GM19438 (cell line): ENCODE data around the gene BAZ2B.
A peak's percentile ranks its signal among the peaks of the same experiment; 100 is the strongest.

Experiments used
- ATAC-seq: cut with Tn5 transposase; IDR thresholded peaks from one replicate; pipeline ENCODE4 v1.9.1; 2021; ENCODE audit warnings: low read depth; ENCODE audit not compliant: unreplicated experiment

The BAZ2B gene

DNA sequence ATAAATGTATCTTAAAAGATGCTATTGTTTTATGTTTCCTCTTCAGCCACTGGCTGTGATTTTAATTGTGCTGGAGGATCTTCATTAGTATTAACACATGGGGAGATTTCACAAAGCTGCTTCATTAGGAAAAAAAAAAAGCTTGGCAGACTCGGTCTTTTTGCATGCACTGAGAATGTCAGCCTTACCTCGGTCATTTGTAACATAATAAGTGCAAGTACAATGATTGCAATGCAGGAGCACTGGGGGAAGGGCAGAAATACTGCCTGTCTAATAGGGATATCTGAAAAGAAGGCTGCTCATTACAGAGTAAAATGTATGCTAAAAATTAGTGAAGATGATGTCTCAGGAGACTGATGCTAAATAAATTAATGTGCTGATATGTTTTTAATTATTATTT, 1.3 kb upstream of the BAZ2B start:
- no peak for ATAC-seq

DNA sequence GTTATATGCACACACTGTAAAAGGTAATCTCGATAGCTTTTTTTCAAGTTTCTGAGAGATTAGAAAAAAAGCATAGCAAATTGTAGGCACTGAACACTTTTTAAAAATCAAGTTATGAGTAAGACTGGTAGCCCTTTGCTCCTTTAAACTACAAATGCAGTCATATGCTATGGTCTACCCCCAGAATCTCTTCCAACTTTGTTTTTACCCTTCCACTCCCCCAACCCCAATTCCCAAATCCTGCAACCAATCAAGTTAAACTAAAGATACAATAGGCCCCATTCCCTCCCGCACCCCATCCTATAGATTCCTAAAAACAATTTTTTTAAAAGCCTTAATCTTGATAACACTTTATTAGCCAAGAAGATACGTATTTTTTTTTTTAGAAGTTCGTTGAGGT, 752 bp upstream of the BAZ2B start:
- no peak for ATAC-seq

DNA sequence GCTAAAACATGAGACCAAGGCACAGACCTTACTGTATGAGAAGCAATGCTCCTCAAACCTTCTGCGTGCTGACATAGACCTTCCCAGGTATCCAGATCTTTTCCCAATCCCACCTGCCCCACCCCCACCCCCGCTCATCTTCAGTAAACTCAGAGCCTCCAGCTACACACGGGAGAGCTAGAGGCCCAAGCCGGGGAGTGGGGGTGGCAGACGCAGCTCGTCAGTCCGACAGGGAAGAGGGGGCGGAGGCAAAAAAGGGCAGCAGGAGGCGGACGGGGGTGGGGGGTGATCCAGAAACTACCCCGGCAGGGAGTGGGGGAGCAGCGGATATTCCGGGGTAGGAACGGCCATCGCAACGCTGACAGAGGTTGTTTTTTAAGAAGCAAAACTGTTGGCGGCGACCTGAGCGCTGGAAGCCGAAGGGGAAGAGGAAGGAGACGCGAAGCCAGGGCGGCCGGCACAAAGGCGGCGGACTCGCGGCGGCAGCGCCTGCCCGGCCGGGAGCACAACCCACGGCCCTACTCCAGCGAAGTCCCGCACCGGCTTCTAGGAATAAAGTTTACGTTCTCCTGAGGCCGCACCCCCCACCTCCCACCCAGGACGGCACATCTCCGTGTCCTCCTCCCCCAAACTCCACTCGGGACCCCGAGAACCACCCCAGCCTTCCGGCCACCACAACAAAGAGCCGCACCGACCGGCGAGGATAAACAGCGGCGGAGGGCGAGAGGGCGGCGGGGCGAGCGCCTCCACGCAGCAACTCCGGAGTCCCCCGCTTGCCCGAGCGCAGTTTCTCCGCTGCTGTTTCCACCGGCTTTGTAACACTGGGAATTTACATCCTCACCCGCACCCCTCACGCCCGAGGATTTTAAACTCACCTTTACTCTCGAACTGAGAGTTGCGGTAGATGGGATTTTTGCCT, 722 bp downstream of the BAZ2B start:
- peak; percentile 69 for ATAC-seq

DNA sequence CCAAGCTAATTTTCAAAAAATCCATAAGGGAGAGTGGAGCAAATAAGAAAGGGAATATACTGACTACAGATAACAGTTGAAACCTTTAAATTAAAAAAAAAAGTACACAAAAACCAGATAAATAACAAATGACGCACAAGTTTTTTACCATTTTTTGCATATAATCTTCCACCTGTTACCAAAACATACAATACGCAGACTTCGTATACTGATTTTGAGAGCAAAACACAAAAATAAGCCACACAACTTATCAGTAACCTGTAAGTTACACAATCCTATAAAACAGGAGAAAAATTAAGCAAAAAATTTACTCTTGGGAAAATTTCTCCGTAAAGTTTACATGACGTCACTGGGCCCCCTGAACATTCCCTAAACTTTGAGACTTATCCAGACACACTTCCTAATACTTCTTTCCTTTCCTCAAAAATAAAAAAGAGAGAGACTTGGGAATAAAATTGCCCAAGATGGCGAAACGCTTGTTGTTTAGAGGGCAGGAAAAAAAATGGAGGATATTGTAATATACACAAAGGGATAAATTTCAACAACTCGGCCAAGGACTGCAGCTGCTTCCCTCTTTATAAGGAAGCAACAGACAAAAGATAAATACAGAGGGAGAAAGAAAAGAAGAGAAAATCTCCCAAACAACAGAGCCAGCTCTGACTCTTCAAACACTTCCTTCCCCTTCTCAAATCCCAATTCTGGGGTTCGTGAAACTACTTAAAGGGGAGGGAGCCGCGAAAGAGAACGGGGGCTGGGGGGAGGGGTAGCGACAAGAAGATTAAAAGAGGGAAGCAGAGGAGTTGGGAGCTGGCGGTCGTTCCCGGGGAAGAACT, 1.6 kb downstream of the BAZ2B start:
- ATAC-seq, result peak; percentile 21

DNA sequence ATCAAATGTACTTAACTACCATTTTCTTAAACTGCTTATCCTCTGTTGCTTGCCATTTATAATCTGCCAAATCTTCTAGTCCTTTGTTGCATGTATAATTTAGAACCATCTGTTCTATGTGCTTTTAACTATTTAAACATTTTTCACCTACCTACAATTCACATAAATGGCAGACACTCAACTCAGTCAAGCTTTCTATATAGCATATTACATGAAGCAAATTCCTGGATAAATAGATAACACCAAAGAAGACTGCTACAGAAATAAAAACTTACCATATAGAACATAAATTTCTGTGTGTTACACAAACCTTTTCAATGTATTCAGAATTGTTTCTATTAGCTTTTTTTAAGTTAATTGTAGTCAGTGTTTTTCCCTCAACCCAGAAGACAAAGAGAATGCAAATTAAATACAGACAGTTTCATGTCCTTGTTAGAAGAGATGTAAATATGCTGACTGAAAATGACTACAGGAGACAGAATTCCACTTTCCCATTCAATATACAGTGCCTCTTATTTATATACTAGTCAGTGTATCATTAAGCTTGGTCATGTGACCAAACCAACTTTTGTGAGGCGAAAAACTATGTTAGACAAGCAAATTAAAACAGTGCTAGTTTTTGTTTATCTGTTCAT, 2.6 kb downstream of the BAZ2B start:
- ATAC-seq, result no peak

DNA sequence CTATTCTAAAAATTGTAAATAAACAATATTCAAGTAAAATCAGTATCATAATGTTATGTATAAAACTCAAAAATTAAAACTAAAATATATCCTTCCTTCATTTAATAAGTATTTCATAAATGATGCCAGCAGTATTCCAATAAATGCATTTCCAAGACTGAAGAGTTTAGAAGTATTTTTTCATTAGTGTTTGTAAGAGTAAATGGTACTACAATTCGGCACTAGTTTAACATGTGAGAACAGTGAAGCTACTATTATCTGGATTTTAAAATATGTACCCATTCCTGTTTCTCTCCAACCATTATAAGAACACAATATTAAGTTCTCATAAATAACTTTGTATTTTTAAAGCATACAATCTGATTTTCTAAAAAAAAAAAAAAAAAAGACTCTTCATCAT, 3.3 kb downstream of the BAZ2B start:
- no peak for ATAC-seq

DNA sequence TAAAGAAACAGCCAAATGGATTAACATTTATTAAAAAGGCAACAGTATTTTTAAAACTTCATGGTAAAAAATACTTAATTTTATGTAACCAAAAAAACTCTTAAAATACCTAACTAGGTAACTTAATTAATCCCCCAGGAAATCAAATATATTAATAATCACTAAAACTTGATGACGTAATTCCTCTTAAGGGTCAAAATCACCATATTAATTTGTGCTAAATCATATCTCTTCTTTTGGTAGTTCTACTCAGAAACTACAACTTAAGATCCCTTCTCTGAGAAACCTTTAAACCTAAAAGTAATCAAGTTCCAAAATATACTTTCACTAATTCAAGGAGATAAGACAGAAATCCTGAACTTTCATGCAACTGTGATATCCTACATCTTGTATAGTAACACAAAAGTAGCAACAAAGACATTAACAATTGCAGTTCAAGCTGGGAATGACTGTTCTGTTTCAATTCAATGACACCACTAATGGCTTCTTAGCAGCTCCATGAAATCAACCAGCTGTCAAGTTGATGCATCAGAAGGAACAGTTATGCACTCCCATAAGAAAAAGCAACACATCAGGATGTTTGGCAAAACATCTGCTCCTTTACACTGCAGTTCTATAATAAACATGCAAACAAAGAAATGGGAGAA, 4.0 kb downstream of the BAZ2B start:
- no peak for ATAC-seq

DNA sequence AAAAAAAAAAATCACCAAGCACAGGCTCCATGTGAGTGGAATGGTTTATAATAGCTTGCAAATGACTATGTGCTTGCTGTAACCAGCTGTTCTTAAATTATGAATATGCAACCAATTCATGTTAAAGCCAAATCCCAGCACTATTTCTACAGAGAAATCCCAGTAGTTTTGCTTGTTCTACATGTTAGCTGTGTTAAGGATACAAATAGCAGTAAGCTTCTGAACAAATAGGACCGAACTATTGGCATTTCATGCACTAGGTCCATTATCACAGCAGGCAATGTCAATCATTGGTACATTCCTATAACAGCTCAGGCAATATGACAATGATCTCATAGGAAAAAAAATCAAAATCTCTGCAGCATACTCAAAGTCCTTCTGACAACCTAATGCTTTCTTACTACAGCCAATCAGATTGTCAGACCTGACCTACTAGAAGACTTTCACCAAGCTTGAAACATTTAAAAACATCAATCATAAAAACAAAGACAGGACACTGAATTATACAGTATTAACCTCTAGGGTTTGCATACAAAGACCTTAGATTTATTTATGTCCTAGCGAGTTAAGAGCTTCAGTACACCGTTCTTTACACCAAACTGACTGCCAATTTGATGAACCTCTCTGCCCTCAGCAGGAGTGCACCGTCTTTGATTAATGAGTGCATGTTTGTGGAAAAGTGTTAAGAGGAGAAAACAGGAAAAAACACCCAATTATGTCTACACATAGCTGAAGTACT, 6.4 kb downstream of the BAZ2B start:
- ATAC-seq, result no peak

DNA sequence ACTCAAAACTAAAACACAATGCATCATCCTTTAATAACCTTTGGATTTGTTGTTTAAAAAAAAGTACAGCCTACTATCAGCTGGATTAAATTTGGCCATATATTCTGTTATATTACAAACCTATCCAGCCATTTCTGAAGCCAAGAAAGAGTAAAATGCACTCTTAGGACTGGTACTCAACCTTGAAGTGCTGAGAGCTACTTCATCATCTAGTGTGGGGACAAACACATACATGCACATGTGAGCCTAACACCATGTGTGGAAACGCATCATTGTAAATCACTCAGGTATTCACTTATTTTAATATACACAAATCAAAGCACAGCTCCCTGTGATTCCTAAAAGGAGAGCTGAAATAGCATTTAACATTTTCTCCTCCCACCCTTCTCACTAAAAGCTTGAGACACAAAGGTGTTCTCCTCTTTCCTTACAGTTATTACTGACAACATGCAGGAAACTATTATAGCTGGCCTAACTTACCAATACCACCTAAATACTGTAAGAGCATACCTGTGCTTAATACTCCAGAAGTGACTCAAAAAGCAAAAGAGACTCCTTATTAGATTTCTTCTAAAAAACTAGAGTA, 7.5 kb downstream of the BAZ2B start:
- no peak for ATAC-seq

DNA sequence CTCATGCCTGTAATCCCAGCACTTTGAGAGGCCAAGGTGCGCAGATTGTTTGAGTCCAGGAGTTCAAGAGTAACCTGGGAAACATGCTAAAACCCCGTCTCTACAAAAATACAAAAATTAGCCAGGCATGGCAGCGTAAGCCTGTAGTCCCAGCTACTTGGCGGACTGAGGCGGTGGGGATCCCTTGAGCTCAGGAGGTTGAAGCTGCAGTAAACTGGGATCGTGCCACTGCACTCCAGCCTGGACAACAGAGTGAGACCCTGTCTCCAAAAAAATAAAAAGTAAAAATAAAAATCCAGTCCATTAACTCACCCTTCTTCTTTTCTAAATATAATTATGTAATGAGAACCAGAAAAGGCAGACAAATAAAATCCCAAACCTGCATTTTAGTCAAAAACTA, 8.2 kb downstream of the BAZ2B start:
- no peak for ATAC-seq

DNA sequence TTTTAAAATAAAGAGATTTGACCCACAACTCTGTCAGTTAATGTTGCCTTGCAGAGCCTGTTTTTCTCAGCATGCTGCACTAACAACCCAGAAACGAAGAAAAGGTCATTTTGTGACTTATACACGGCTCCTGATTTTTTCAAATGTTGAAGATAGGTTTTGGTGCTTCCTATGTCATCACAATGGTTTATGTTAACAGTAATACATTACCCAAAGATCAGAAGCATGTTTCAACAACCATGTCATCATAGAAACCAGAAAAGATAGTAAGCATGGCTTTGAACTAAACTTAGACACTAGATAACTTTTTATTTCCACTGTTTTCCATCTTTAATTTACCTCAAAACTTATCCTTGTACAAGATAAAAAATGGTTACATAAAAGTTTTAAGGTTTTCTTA, 10.1 kb downstream of the BAZ2B start:
- no peak for ATAC-seq

DNA sequence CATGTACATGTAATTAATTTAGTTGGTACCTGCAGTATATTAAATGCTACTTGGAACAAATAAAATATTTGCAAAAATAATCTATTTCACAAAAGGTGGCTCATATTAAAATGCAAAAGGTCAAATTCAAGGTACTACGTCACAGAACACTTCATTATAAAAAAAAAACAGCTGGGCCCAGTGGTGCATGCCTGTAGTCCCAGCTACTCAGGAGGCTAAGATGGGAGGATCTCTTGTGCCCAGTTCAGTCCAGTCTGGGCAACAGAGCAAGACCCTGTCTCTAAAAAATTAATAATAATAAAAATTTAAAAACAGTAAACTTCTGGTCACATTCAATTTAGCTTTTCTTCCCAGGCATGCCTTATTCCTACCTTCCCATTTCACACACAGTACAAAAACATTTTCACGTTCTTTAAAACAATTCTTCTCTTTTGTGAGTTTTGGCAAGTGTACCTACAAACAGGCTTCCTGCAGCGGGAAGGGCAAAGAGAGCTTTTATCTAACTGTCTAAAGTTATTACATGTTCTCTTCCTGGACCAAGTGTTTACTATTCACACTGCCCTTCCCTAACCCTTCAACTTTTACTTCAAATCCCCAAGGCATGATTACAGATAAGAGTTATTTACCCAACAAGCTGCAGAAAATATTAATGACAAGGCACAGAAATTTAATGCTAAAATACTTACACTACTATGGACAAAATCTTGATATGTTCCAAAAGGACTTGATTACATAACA, 10.7 kb downstream of the BAZ2B start:
- ATAC-seq, result no peak

DNA sequence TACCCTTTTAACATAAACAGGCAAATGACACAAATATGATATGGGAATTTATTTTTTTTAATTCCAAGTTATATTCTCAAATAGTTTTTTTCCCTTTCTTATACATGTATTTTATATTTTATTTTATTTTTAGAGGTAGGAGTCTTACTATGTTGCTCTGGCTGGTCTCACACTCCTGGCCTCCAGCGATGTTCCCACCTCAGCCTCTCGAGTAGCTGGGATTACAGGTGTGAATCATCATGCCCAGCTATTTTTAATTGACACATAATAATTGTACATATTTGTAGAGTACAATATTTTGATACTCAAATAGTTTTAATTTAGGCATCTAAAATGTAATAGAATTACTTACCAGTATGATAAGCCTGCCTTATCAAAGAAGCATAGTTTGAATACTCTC, 12.2 kb downstream of the BAZ2B start:
- no peak for ATAC-seq

DNA sequence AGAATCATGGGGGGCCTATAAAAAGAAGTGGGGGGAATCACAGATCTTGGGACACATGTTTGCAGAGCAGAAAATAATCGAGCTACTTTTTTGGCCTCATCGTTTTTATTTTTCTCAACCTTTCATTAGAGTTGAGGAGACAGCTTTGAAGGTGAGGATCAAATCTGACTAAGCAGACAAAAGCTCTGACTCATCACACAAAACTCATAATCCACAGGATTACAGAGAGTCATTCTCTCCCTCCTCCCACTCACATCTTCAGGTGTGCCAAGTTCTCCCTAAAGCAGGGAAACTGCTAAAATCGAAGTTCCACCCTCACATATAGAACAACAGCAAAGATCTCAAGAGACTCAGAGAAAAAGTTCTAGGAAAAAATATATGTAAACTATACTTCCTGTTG, 15.6 kb downstream of the BAZ2B start:
- no peak for ATAC-seq

DNA sequence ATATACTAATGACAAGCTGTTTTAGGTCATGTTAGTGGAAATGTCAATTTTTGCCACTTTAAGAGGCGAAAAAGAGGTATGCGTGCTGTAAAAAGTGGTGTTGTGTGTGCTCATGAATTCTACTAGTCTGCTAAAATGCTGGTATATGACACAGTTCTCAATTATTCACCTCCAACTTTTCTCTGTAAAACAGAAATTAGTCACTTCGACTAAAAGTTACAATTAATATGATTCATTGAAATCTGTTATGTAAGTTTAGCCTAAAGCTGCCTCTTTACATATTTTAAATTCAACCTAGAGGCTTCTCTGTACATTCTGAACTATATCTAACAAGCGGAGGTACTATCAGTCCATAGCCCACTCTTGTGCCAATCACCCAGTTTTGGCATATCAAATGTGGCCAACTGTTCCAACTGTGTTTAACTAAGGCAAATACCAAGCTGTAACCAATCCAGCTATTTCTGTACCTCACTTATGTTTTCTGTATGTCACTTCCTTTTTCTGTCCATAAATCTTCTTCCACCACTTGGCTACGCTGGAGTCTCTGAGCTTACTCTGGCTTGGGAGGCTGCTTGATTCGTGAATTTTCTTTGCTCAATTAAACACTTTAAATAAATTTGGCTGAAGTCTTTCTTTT, 20.8 kb downstream of the BAZ2B start:
- no peak for ATAC-seq

DNA sequence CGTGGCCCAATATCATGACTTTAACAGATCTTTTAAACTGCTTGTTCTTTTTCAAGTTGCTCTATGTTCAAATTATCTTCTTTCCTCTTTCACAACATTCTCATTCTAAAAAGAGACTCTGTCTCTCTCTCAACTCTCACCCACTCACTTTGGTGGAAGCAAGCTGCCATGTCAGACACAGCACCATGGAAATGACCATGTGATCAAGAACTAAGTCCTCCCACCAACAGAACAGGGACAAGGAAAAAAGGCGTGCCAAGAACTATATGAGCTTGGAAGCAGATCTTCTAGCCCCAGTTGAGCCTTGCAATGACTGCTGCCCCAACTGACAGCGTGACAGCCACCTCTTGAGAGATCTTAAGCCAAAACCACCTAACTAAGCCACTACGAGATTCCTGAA, 23.9 kb downstream of the BAZ2B start:
- no peak for ATAC-seq

DNA sequence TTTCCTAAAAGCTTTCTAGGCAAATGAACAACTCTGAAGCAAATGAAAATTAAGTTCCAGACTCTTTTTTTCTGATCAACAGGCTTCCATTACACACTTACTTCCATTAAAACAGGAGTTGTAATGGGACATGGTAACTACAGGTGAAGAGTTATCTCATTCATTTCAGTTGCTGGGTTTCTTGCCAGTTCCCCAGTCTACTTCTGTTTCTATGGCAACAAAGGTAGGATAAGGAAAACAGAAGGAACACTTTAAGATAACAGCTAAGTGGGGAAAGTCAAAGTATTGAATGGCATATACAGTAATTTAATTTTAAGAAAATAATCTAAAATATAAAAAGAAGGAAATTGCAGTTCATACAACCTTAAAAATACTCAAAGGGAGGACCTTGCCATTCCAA, 25.1 kb downstream of the BAZ2B start:
- no peak for ATAC-seq

DNA sequence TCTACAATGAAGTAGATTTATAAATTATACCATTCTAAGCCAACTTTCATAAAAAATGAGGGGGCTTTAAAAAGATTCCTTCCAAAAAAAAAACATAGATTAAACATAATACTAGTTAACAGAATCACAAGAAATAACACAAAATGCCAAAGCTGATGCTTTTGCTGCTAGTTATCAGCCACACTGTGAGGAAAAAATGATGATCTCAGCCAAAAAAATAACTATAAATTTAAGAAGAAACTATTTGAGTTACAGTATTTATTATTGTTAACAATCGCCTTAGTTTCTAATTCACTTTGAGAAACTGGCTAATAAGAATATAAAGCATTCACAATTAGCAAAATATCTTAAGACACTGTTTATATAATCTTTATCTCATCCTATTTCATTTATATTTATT, 27.1 kb downstream of the BAZ2B start:
- ATAC-seq, result no peak

DNA sequence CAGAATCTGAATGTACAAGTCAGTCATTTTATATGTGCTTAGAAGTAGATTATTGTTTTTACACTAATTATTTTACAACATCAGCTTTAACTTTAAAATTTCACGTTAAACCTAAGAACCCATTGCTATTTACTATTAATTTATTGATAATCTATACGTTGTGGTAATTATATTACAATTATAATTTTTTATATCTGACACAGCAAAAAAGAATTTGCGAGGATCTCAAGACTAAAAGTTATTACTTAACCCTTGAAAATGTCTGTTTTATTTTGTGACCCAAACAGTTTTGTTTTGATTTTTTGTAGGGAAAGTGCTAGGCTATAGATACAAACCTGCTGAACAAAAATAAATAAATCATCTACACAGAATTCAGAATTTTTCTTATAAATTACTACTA, 30.3 kb downstream of the BAZ2B start:
- no peak for ATAC-seq
